Activated CD4-positive, alpha-beta T cell treated with anti-CD3 and anti-CD28 coated beads, Interleukin-2, amount 50 U/mL, for 24 hours (primary cell): ENCODE results near the gene SDK2.

Experiments
- DNase-seq, 2 donors: peaks; one replicate each; pipeline ENCODE4 v3.0.0-alpha.2; 2020; ENCODE audit warnings: low read depth in 1 of 2, low spot score in 1 of 2

Gene SDK2

GRCh38 chr17:73356561-73357170 lies 287.6 kb downstream of the SDK2 start:
- DNase-seq = no peak

DNA sequence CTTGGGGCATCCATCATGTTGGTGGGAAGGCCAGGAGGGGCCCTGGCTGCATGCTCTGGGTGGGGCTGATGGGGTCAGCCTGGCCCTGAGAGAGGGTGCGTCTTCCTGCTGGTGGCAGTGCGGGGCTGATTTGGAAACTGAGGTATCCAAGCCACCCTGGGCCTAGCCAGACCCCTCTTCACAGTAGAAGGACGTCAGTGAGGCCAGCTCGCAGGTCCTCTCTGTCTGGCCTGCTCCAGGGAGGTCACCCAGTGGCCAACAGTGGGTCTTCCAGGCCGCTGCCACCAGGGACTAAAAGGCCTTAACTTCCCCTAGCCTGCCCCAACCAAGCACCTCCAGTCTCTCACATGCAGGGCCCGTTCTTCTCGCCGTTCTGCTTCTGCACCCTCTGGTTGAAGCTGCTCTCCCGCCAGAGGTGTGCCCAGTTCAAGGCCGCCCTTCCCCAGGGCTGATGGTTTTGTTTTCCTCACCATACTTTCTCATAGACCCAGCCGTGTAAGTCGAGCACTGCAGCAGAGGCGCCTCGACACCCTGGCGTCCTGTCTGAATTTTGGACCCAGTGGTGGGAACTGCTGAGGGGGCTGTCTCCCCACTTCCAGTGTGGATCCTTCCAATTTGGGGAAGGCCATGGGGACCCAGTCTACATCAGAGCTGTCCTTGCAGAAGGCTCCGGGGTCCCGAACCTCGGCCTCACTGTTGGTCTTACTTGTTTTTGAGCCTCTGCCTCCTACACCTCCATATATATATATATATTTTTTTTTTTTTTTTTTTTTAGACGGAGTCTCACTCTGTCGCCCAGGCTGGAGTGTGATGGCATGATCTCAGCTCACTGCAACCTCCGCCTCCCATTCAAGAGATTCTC lies 289.6 kb downstream of the SDK2 start:
- DNase-seq = no peak

DNA sequence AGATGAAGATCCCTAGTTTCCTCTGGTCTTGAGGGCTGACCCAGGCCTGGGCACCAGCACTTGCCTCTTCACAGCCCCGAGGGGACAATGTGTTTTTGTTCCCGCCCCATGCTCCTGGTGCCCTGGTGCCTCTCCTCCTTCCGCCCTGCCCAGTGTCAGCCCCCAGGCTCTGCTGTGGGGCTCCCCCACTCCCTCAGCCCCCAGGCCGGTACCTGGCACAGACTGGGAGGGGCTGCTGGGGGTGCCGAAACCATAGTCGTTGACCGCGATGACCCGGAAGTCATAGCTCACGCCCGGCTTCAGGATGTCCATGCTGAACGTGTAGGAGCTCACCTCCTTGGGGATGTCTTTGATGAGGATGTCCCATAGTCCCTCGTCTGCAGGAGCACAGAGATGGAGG lies 292.0 kb downstream of the SDK2 start:
- no peak for DNase-seq

DNA sequence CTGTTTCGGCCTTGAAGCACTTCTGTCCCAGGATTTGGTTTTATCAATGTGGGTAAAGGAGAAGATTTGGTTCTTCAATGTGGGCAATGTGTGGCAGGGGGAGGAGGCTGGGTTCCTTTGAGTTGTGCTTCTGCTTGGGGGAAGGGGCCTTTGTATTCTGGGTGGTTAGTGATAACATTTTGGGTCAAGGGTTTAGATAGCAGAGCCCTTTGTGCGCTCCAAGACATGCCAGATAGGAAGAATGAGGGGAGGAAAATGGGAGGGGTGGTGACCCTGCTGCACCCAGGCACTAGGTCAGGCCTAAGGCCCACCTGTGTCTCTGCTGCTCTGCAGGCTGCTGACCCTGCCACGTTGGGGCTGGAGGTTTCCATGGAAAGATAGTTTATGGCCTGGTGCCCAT lies 292.5 kb downstream of the SDK2 start:
- DNase-seq = no peak

DNA sequence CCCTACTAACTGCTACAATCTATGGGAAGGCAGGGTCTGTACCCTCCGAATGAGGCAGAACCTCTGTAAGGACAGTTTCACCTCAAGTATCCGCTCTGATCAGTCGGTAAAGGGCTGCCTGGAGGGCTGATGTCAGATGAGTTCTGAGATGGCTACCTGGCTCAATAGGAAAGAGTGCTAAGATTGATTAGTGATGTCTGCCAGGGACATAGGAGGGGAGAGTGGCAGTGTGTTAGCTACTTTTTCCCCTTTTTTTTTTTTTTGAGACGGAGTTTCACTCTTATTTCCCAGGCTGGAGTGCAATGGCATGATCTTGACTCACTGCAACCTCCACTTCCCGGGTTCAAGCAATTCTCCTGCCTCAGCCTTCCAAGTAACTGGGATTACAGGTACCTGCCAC lies 293.4 kb downstream of the SDK2 start:
- no peak for DNase-seq

DNA sequence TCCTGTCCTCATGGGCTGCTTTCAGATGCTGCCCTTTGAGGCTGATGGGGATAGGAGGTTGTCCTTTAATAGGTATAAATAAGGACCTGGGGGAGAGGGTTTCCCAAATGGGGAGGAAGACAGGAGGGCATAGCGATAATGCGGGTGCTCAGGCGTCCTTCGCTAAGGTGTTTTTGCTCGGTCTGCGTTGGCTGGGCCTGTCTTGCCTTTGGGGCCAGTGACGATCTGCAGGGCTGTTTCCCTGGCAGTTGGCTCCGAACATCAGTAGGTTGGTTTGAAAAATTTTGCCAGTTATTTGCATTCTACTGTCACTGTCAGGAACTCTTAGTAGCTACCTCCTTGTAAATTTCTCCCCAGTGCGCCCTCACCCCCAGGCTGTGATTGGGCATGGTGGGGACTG lies 294.6 kb downstream of the SDK2 start:
- DNase-seq = no peak

DNA sequence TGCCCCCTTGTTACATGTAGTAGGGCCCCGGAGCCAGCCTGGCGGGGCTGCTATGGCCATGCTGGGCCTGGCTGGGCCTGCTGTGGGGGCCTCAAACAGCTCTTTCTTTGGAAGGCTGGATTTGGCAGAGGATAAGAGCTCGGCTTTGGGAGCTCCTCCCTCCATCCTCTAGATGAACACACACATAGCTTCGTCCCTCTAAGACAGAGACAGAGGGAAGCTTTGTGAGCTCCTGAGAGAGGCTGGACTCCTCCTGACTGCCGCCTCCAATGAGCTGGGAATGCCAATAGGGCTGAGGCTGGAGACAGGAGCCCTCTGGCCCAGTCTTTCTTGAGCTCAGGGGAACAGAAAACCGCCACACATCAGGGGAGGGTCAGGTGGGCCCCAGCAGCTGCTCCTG lies 295.1 kb downstream of the SDK2 start:
- no peak for DNase-seq

- DNase-seq = no peak
These were observed 295.5 kb downstream of the SDK2 start for GRCh38 chr17:73348829-73349095.

GRCh38 chr17:73348018-73348828 lies 296.0 kb downstream of the SDK2 start:
- no peak for DNase-seq

- no peak for DNase-seq
These were observed 296.9 kb downstream of the SDK2 start for GRCh38 chr17:73347351-73347750.

GRCh38 chr17:73346501-73347162 lies 297.6 kb downstream of the SDK2 start:
- no peak for DNase-seq

GRCh38 chr17:73343739-73344454 lies 300.3 kb downstream of the SDK2 start:
- DNase-seq = no peak

DNA sequence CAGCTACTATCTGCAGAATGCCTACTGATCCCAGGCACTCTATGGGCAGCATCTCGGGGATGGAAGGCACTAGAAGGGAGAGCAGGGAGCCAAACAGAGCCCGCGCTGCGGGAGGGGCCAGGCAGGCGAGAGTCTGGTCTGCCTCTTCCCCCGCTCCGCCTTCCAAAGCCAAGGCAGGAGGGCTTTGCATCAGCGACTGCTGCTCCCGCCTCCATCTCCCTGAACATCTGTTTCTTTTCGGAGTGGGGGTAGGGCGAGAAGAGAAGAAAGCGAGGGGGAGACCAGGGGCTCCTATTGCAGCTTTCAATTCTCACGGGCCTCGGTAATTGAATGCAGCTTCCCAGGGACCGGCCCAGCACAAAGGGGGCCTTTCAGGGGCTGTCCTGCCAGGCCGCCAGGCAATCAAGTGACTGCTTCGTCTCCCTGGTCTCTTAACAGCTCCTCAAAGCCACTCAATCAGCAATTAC lies 301.0 kb downstream of the SDK2 start:
- DNase-seq = no peak

DNA sequence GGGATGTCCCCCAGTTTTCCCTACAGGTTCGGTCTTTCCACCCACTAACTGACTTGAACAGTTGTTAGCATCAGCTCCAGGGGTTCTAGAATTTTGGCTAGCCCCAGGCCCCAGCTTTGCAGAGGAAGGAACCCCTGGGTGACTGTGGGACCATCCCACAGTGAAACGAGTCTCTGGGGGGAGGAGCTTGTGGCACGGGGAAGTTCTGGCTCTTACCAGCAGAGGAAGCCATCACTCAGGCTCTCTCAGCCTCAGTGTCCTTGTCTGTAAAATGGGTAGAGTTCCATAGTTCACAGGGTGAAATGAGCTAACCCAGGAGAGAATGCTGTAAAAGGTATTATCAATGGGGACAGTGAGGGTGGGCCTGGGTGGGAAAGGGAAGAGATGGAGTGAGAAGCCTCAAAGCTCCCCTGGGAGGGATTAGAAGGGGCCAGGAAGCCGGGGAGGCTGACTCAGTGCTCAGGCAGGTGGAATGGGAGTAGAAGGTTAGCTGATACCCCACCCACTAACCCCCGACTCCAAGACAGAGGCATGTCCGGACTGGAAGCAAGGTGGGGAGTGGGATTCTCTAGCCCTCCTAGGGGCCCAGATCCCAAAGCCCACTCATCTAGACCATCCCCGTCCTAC lies 301.6 kb downstream of the SDK2 start:
- no peak for DNase-seq

DNA sequence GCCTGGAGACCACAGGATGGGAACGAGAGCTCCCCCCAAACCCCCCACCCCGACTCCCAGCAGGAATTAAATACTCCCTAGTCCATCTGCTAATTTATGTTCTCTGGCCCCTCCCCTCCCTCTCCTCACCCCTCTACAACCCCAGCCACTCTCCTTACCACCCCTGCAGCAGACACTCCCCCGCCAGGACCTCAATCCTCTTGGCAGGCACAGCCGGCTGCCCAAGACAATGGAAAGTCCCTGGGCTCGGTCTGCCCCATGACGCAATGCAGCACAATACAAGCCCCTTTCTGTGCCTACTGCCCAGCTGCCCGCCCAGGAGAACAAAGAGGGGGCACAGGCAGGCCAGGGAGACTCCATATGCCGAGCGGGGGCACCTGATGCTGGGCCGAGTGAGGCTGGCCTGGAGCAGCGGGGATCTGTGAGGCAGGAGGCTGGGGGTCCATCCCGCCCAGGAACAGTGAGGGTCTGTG lies 302.2 kb downstream of the SDK2 start:
- no peak for DNase-seq

- no peak for DNase-seq
These were observed 302.7 kb downstream of the SDK2 start for GRCh38 chr17:73341350-73342049.

DNA sequence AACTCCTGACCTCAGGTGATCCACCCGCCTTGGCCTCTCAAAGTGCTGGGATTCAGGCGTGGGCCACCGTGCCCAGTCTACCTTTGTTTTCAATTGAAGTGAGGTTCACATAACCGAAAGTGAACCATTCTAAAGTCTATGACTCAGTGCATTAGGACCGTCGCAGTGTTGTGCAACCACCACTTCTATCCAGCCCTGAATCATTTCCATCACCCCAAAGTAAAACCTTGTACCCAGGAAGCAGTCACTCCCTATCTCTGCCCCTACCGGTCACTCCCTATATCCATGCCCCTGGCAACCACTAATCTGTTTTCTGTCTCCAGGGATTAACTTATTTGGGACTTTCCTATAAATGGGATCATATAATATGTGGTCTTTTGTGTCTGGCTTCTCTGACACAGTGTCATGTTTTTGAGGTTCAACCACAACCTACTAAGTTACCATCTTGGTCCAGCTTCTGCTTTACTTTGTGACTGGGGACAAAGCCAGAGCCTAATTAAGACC lies 304.1 kb downstream of the SDK2 start:
- no peak for DNase-seq

- no peak for DNase-seq
These were observed 305.6 kb downstream of the SDK2 start for GRCh38 chr17:73338566-73339197.

DNA sequence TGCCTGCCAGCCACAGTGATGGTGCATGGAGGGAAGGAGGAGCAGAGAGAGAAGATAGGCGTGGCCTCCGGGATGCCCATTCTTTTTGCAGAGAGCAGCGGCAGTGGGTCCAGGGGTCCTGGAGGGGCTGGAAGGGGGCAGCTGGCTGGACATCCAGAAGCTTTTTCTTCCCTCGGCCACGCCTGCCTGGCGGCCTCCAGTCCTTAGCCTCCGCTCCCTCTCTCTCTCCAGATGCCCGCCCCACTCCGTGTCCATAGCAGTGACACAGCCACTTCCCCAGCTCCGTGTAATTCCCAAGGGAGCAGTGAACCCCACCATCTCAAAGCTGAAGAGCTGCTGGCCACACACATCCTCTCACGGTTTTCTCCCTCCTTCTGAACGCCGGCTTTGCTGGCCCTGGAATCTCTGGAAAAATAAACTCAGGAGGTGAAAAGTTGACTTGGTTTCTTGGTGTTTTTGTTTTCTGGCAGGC lies 306.2 kb downstream of the SDK2 start:
- no peak for DNase-seq
